Mesenchymal stem cell (in vitro differentiated cells and primary cell): Measurements from ENCODE around the gene PLCB2.

ENCODE experiments used
- DNase-seq: peaks from one replicate; pipeline ENCODE4 v3.0.0-alpha.2; 2013
- H2AFZ ChIP-seq: one replicate; pipeline ENCODE4 v1.6.1; 2013; ENCODE audit warnings: low read depth, mild to moderate bottlenecking, control low read depth, inconsistent platforms, low read length, moderate library complexity
- H2AK5ac ChIP-seq: 2 replicates; pipeline ENCODE4 v1.6.1; 2013; ENCODE audit warnings: low read length, moderate library complexity, mild to moderate bottlenecking, inconsistent platforms; ENCODE audit not compliant: severe bottlenecking
- H2BK120ac ChIP-seq: one replicate; pipeline ENCODE4 v1.6.1; 2013; ENCODE audit warnings: low read depth, mild to moderate bottlenecking, inconsistent platforms, low read length, moderate library complexity
- H2BK12ac ChIP-seq, 2 experiments: one replicate each; pipeline ENCODE4 v1.6.1; 2013; ENCODE audit warnings: inconsistent platforms in 2 of 2, low read length in 2 of 2, mild to moderate bottlenecking in 2 of 2, moderate library complexity in 2 of 2, control low read depth in 1 of 2
- H2BK15ac ChIP-seq: one replicate; pipeline ENCODE4 v1.6.1; 2013; ENCODE audit warnings: mild to moderate bottlenecking, low read depth, inconsistent platforms; ENCODE audit not compliant: poor library complexity, severe bottlenecking
- H2BK5ac ChIP-seq: 2 replicates; pipeline ENCODE4 v1.6.1; 2013; ENCODE audit warnings: low read depth, mild to moderate bottlenecking, low read length, control low read depth, inconsistent platforms; ENCODE audit not compliant: poor library complexity, severe bottlenecking
- H3K14ac ChIP-seq, 2 experiments: one replicate each; pipeline ENCODE4 v1.6.1; 2013; ENCODE audit warnings: inconsistent platforms in 2 of 2, low read length in 2 of 2, control low read depth in 1 of 2, mild to moderate bottlenecking in 1 of 2, moderate library complexity in 1 of 2
- H3K18ac ChIP-seq, 2 experiments: one replicate each; pipeline ENCODE4 v1.6.1; 2013; ENCODE audit warnings: inconsistent platforms in 2 of 2, low read length in 2 of 2, control low read depth in 1 of 2, low read depth in 1 of 2, mild to moderate bottlenecking in 1 of 2
- H3K23ac ChIP-seq, 2 experiments: one replicate each; pipeline ENCODE4 v1.6.1; 2013; ENCODE audit warnings: inconsistent platforms in 2 of 2, low read length in 2 of 2, mild to moderate bottlenecking in 2 of 2, moderate library complexity in 2 of 2, control low read depth in 1 of 2
- H3K27ac ChIP-seq: 2 replicates; pipeline ENCODE4 v1.5.1; 2013; ENCODE audit warnings: mild to moderate bottlenecking, moderate library complexity, low read length, control low read depth, inconsistent platforms; ENCODE audit not compliant: poor library complexity, severe bottlenecking
- H3K27me3 ChIP-seq, 2 experiments: 2 replicates each; pipeline versions ENCODE4 v1.6.1 to v1.7.0; 2013; ENCODE audit warnings: low read length in 2 of 2, mild to moderate bottlenecking in 2 of 2, moderate library complexity in 2 of 2, control low read depth in 1 of 2, inconsistent platforms in 1 of 2; ENCODE audit not compliant: control insufficient read depth in 1 of 2, insufficient read depth in 1 of 2
- H3K36me3 ChIP-seq, 2 experiments: 2 replicates each; pipeline versions ENCODE4 v1.6.1 to v1.7.0; 2013; ENCODE audit warnings: low read length in 2 of 2, control low read depth in 1 of 2, inconsistent platforms in 1 of 2, low read depth in 1 of 2, mild to moderate bottlenecking in 1 of 2; ENCODE audit not compliant: insufficient read depth in 2 of 2, control insufficient read depth in 1 of 2
- H3K4ac ChIP-seq, 2 experiments: one replicate each; pipeline ENCODE4 v1.6.1; 2013; ENCODE audit warnings: inconsistent platforms in 2 of 2, low read length in 2 of 2, mild to moderate bottlenecking in 2 of 2, moderate library complexity in 2 of 2, control low read depth in 1 of 2, low read depth in 1 of 2
- H3K4me1 ChIP-seq: 2 replicates; pipeline ENCODE4 v1.6.1; 2013; ENCODE audit warnings: low read depth, low read length, control low read depth; ENCODE audit not compliant: control insufficient read depth, insufficient read depth
- H3K4me2 ChIP-seq: 2 replicates; pipeline ENCODE4 v1.6.1; 2013; ENCODE audit warnings: low read length, mild to moderate bottlenecking, inconsistent platforms; ENCODE audit not compliant: poor library complexity, severe bottlenecking
- H3K4me3 ChIP-seq, 2 experiments: 2 replicates each; pipeline versions ENCODE4 v1.5.1 to v1.7.0; 2013; ENCODE audit warnings: low read length in 2 of 2, mild to moderate bottlenecking in 2 of 2, control low read depth in 1 of 2, low read depth in 1 of 2; ENCODE audit not compliant: insufficient read depth in 1 of 2
- H3K79me1 ChIP-seq: replicated peaks from 2 replicates; pipeline ENCODE4 v1.6.1; 2013; ENCODE audit warnings: mild to moderate bottlenecking, control low read depth, low read length, inconsistent platforms; ENCODE audit not compliant: poor library complexity, severe bottlenecking
- H3K9ac ChIP-seq: 2 replicates; pipeline ENCODE4 v1.7.0; 2013; ENCODE audit warnings: mild to moderate bottlenecking, low read length, moderate library complexity
- H3K9me3 ChIP-seq: 2 replicates; pipeline ENCODE4 v1.7.0; 2013; ENCODE audit warnings: mild to moderate bottlenecking, low read length; ENCODE audit not compliant: control insufficient read depth
- H4K8ac ChIP-seq: one replicate; pipeline ENCODE4 v1.6.1; 2013; ENCODE audit warnings: inconsistent platforms, mild to moderate bottlenecking, low read length, moderate library complexity
- H4K91ac ChIP-seq: one replicate; pipeline ENCODE4 v1.6.1; 2013; ENCODE audit warnings: mild to moderate bottlenecking, low read length, inconsistent platforms
- WGBS: methylation state at CpG from one replicate; pipeline ENCODE4 v1.1.7; 2013; ENCODE audit warnings: mixed read lengths; 5-methylcytosine and 5-hydroxymethylcytosine counted together

PLCB2 gene

DNA sequence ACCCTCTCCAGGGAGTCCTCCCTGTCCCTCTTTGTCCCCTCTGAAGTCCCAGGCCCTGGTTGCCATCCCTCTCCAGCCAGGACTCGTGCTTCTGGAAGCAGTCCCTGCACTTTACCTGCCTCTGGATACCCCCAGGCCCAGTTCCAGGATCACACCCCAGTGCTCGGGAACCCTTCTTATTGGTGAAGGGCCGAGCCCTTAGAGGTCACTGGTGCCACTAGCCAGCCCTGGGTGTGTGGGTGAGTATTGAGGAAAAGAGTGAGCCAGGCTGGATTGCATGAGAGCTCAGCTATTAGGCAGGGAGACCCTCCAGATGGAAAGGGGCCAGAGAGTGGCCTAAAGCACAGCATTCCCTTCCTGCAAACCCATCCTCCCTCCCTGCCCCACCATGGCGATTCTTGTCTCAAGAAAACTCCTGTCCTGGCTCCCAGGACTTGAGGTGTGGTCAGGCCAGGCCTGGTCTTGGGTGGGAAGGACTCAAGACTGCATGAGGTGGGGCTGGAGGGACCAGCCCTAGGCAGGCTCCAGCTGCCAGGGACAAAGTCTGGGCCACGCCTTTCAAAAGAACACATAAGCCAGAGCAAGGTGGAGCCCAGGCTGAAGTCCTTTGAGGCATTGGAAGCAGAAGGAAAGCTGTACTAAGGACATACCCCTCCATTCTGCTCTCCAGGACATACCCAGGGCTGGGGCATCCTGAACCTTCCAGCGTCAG, 38.3 kb upstream of the PLCB2 start:
- H3K23ac ChIP-seq, result no peak overlapping the region
- H2BK5ac ChIP-seq, result no peak overlapping the region
- H2AFZ ChIP-seq, result no peak overlapping the region
- no peak overlapping the region for H3K4ac ChIP-seq
- peak overlapping the region in 1 of 2 experiments; percentile 38 for H2BK12ac ChIP-seq
- no peak overlapping the region for H3K27ac ChIP-seq
- H3K27me3 ChIP-seq, result peaks cover 5 to 11% of the 10 kb centered on the region in 2 experiments
- H3K9me3 ChIP-seq, result no peaks in the 10 kb centered on the region
- H4K8ac ChIP-seq, result no peak overlapping the region
- H2BK15ac ChIP-seq, result peak overlapping the region; percentile 37
- no peaks in the 10 kb centered on the region for H3K36me3 ChIP-seq
- peaks cover 24% of the 10 kb centered on the region for H3K4me1 ChIP-seq
- H3K9ac ChIP-seq, result no peak overlapping the region
- H3K79me1 ChIP-seq, result no peaks in the 10 kb centered on the region
- H3K18ac ChIP-seq, result peak overlapping the region in 1 of 2 experiments; percentile 20
- no peak for DNase-seq
- no peak overlapping the region for H3K14ac ChIP-seq
- peak overlapping the region; percentile 59 for H4K91ac ChIP-seq
- 97% methylated on average over 6 of the region's 6 CpGs for WGBS
- no peak overlapping the region for H3K4me3 ChIP-seq
- H2AK5ac ChIP-seq, result no peak overlapping the region
- no peak overlapping the region for H3K4me2 ChIP-seq
- no peak overlapping the region for H2BK120ac ChIP-seq

DNA sequence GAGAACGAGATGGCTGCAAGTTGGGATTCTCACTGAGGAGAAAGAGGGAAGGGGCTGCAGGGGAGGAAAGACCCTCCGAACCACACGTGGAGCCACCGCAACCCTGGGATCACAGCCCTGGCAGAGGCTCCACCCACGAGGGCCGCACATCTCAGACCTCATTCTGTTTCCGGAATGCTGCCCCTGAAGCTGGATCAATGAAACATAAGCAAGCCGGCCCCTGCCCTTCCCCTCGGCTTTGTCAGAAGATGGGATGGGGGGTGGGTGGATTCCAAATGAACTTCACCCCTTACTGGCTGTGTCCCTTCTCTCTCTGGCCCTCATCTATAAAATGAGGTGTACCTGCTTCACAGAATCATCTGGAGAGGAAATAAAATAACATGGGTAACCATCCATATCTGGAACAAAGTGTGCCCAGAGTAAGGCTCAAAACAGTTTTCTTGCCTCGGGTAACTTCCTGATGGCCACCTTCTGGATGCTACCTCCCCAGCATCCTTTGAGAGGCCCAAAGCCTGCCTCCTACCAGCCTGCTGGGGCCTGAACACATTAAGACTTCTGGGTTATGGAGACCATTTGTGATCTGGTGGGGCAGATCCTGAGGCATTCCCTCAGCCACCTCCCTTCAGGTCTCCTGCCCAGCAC, 37.6 kb upstream of the PLCB2 start:
- no peaks in the 10 kb centered on the region for H3K9me3 ChIP-seq
- no peak overlapping the region for H2BK120ac ChIP-seq
- WGBS, result 78% methylated on average over 5 of the region's 10 CpGs
- no peak overlapping the region for H2AFZ ChIP-seq
- H2AK5ac ChIP-seq, result no peak overlapping the region
- no peak overlapping the region for H3K4me2 ChIP-seq
- no peak overlapping the region for H3K14ac ChIP-seq
- H4K8ac ChIP-seq, result peak overlapping the region; percentile 81
- no peak overlapping the region for H3K4ac ChIP-seq
- no peak overlapping the region for H3K23ac ChIP-seq
- H3K18ac ChIP-seq, result peak overlapping the region in 1 of 2 experiments; percentile 20
- peaks cover 26% of the 10 kb centered on the region for H3K4me1 ChIP-seq
- no peaks in the 10 kb centered on the region for H3K79me1 ChIP-seq
- no peak overlapping the region for H2BK5ac ChIP-seq
- peak overlapping the region; percentile 38 to 85 for H2BK12ac ChIP-seq
- H3K27me3 ChIP-seq, result peaks cover 0 to 4% of the 10 kb centered on the region in 2 experiments
- peak overlapping the region; percentile 72 for H4K91ac ChIP-seq
- no peak overlapping the region for H2BK15ac ChIP-seq
- DNase-seq, result no peak
- no peaks in the 10 kb centered on the region for H3K36me3 ChIP-seq
- H3K9ac ChIP-seq, result no peak overlapping the region
- H3K4me3 ChIP-seq, result no peak overlapping the region
- H3K27ac ChIP-seq, result no peak overlapping the region

DNA sequence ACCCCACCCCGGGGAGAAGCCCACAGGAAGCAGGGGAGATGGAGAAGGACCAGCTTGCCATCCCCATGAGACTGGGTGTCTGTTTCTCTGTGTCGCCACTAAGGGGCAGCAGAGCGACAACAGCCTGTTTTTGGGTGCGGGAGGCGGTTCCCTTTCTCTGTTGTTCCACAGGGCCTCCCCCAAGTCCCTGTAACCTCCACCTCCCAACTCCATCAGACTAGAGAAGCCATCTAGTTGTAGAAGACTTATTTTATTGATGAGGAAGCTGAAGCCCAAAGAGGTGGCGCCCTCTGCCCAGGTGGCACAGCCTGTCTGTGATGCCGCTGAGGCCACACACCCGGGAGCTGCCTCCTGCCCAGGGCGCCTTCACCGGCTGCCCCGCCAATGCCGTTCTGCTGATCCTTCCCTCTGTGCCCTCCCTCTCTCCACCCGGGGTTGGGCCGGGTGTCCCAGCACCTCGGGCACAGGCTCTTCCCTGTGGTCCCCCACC, 36.9 kb upstream of the PLCB2 start:
- Histone ChIP-seq H3K4ac (peak overlapping the region; percentile 54 to 84), H3K27me3 (no peaks in the 10 kb centered on the region), H3K23ac (no peak overlapping the region), H3K79me1 (no peaks in the 10 kb centered on the region), H3K4me3 (no peak overlapping the region), H2AFZ (no peak overlapping the region), H4K91ac (peak overlapping the region; percentile 94), H4K8ac (peak overlapping the region; percentile 81), H2BK120ac (peak overlapping the region; percentile 55), H3K4me1 (peaks cover 28% of the 10 kb centered on the region), H3K9ac (no peak overlapping the region), H3K36me3 (no peaks in the 10 kb centered on the region), H3K27ac (no peak overlapping the region), H2BK12ac (peak overlapping the region; percentile 85 to 86), H2AK5ac (no peak overlapping the region), H2BK5ac (no peak overlapping the region), H3K9me3 (no peaks in the 10 kb centered on the region), H3K18ac (peak overlapping the region; percentile 81 to 95), H3K14ac (peak overlapping the region in 1 of 2 experiments; percentile 83), H2BK15ac (peak overlapping the region; percentile 85), H3K4me2 (no peak overlapping the region)
- 64% methylated on average over 13 of the region's 15 CpGs for WGBS
- peak; percentile 75 for DNase-seq

DNA sequence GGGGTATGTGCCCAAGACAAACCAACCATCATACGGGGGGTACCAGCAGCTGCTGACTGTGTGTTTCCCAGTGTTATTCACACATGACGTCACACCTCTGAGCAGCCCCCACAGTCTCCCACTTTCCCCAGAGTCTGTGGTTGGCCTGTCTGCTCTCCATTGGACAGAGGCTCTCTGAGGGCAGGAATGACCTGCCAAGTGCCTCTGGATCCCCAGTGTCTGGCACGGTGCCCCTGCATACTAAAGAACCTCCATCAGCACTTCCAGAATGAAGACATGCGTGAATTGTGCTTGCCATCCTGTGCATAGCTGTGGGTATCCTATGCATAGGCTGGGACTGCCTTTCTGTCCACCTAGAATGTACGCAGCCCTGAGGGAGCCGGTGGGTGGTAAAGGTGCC, 36.5 kb upstream of the PLCB2 start:
- 57% methylated on average over 6 of the region's 6 CpGs for WGBS
- H4K91ac ChIP-seq, result peak overlapping the region; percentile 94
- no peak overlapping the region for H3K9ac ChIP-seq

More for the DNA sequence above, 36.5 kb upstream of the PLCB2 start:
- H2AK5ac ChIP-seq, result peak overlapping the region; percentile 88
- no peak overlapping the region for H2AFZ ChIP-seq
- H3K36me3 ChIP-seq, result no peaks in the 10 kb centered on the region
- no peak overlapping the region for H3K27ac ChIP-seq
- H2BK15ac ChIP-seq, result peak overlapping the region; percentile 85
- peak overlapping the region; percentile 70 to 95 for H3K18ac ChIP-seq
- peak overlapping the region; percentile 20 to 62 for H3K23ac ChIP-seq
- peak overlapping the region; percentile 41 to 85 for H2BK12ac ChIP-seq
- H3K4me2 ChIP-seq, result no peak overlapping the region
- no peaks in the 10 kb centered on the region for H3K79me1 ChIP-seq
- peak overlapping the region; percentile 96 for H4K8ac ChIP-seq
- H3K4me3 ChIP-seq, result no peak overlapping the region
- H2BK5ac ChIP-seq, result no peak overlapping the region
- peak; percentile 70 for DNase-seq
- H3K27me3 ChIP-seq, result no peaks in the 10 kb centered on the region
- peak overlapping the region; percentile 86 for H2BK120ac ChIP-seq
- H3K9me3 ChIP-seq, result no peaks in the 10 kb centered on the region
- peak overlapping the region; percentile 57 to 84 for H3K4ac ChIP-seq
- H3K4me1 ChIP-seq, result peaks cover 33% of the 10 kb centered on the region
- peak overlapping the region in 1 of 2 experiments; percentile 83 for H3K14ac ChIP-seq
